Measurements from ENCODE around the gene MSMO1.

- TF ChIP-seq CTCF (IDR thresholded peaks at IDR 0.05): no peak
- TF ChIP-seq YY1 (IDR thresholded peaks at IDR 0.05; ENCODE audit: low read depth): no peak
- TF ChIP-seq SMC3 (IDR thresholded peaks at IDR 0.05; ENCODE audit: low read depth, low read length): no peak
- TF ChIP-seq POLR2AphosphoS5 (IDR thresholded peaks at IDR 0.05; ENCODE audit: low read depth, low read length): no peak
- TF ChIP-seq REST (IDR thresholded peaks at IDR 0.05; ENCODE audit: low read depth, low read length): no peak
Observed at GRCh38 chr4:165375465-165375864, 48.0 kb downstream of the MSMO1 start.

Data from SK-N-SH (cell line).